HepG2 (cell line): ENCODE results near the gene PYGO2. TPM values are rescaled to one million over a fixed set of nuclear protein-coding genes. Genes with fewer than 3 reads are reported as not detected.

Source experiments
- ARHGAP35 ChIP-seq: sonication (generic); formaldehyde crosslinking; IDR thresholded peaks from 2 replicates; pipeline ENCODE4 v1.9.0; 2022; ENCODE audit warnings: mild to moderate bottlenecking, inconsistent platforms, moderate library complexity, missing genetic modification reagents, borderline replicate concordance
- CERS6 ChIP-seq: sonication (generic); formaldehyde crosslinking; IDR thresholded peaks from 2 replicates; pipeline ENCODE4 v1.5.0; 2020; ENCODE audit warnings: missing genetic modification reagents
- ELK4 ChIP-seq: sonication (generic); formaldehyde crosslinking; IDR thresholded peaks from 2 replicates; pipeline ENCODE4 v1.9.0; 2021; ENCODE audit warnings: missing genetic modification reagents, borderline replicate concordance
- FOXK2 ChIP-seq: fragments of 450-650 bp; IDR thresholded peaks from 2 replicates; pipeline ENCODE4 v1.6.1; 2016
- MIER2 ChIP-seq: IDR thresholded peaks from 2 replicates; pipeline ENCODE4 v1.6.1; 2016; ENCODE audit warnings: missing biosample characterization, missing genetic modification reagents
- MYPOP ChIP-seq: sonication (generic); formaldehyde crosslinking; IDR thresholded peaks from 2 replicates; pipeline ENCODE4 v1.8.1; 2023; ENCODE audit warnings: mild to moderate bottlenecking, moderate library complexity, missing genetic modification reagents
- NFE2L1 ChIP-seq: sonication (generic); formaldehyde crosslinking; IDR thresholded peaks from 2 replicates; pipeline ENCODE4 v1.4.0; 2020; ENCODE audit warnings: missing genetic modification reagents, mild to moderate bottlenecking, borderline replicate concordance
- NFIB ChIP-seq: sonication (generic); formaldehyde crosslinking; IDR thresholded peaks from 2 replicates; pipeline ENCODE4 v1.9.0; 2021; ENCODE audit warnings: missing genetic modification reagents, mild to moderate bottlenecking, borderline replicate concordance
- NONO ChIP-seq, 2 experiments: fragments of 450-650 bp in 1 of 2; sonication (generic) in 1 of 2; formaldehyde crosslinking in 1 of 2; IDR thresholded peaks in 1 of 2; conservative IDR thresholded peaks in 1 of 2; 2 replicates each; pipeline versions ENCODE4 v1.6.1 to v1.8.0; 2017 to 2022; ENCODE audit warnings: mild to moderate bottlenecking in 1 of 2, missing genetic modification reagents in 1 of 2, moderate library complexity in 1 of 2
- POLR2A ChIP-seq, 2 experiments: IDR thresholded peaks; 2 replicates each; pipeline ENCODE4 v1.6.1; 2011; ENCODE audit warnings: low read depth in 2 of 2, low read length in 2 of 2, mild to moderate bottlenecking in 1 of 2, moderate library complexity in 1 of 2; ENCODE audit not compliant: insufficient read depth in 1 of 2
- POLR2G ChIP-seq: fragments of 200-400 bp; formaldehyde crosslinking; IDR thresholded peaks from 2 replicates; pipeline ENCODE4 v1.6.1; 2018; ENCODE audit warnings: mild to moderate bottlenecking, low read depth, low read length, moderate library complexity
- PTBP1 ChIP-seq: fragments of 200-400 bp; formaldehyde crosslinking; IDR thresholded peaks from 2 replicates; pipeline ENCODE4 v1.6.1; 2018; ENCODE audit warnings: low read length, low read depth; ENCODE audit not compliant: poor library complexity, severe bottlenecking
- REXO4 ChIP-seq: sonication (generic); formaldehyde crosslinking; IDR thresholded peaks from 2 replicates; pipeline ENCODE4 v1.8.0; 2022; ENCODE audit warnings: missing genetic modification reagents, mild to moderate bottlenecking, borderline replicate concordance
- SETDB1 ChIP-seq: sonication (generic); formaldehyde crosslinking; IDR thresholded peaks from 2 replicates; pipeline ENCODE4 v1.5.1; 2020; ENCODE audit warnings: missing genetic modification reagents, mild to moderate bottlenecking, borderline replicate concordance
- SIX4 ChIP-seq: sonication (generic); formaldehyde crosslinking; IDR thresholded peaks from 2 replicates; pipeline ENCODE4 v1.4.0; 2020; ENCODE audit warnings: missing genetic modification reagents
- SUZ12 ChIP-seq: fragments of 150-350 bp; IDR thresholded peaks from 2 replicates; pipeline ENCODE4 v1.6.1; 2014; ENCODE audit warnings: low read depth, low read length
- USF2 ChIP-seq, 2 experiments: sonication (generic) in 1 of 2; formaldehyde crosslinking in 1 of 2; IDR thresholded peaks; 2 replicates each; pipeline versions ENCODE4 v1.5.1 to v1.6.1; 2011 to 2020; ENCODE audit warnings: borderline replicate concordance in 1 of 2, low read depth in 1 of 2, low read length in 1 of 2, mild to moderate bottlenecking in 1 of 2, missing genetic modification reagents in 1 of 2, moderate library complexity in 1 of 2
- ZBTB1 ChIP-seq: sonication (generic); formaldehyde crosslinking; IDR thresholded peaks from 2 replicates; pipeline ENCODE4 v1.4.0; 2020; ENCODE audit warnings: missing genetic modification reagents, borderline replicate concordance
- ZBTB42 ChIP-seq: sonication (generic); formaldehyde crosslinking; IDR thresholded peaks from 2 replicates; pipeline ENCODE4 v1.5.0; 2020; ENCODE audit warnings: mild to moderate bottlenecking, missing genetic modification reagents
- ZMYM2 ChIP-seq: sonication (generic); formaldehyde crosslinking; IDR thresholded peaks from 2 replicates; pipeline ENCODE4 v1.8.0; 2022; ENCODE audit warnings: mild to moderate bottlenecking, missing genetic modification reagents
- ZNF256 ChIP-seq: sonication (generic); formaldehyde crosslinking; conservative IDR thresholded peaks from 2 replicates; pipeline ENCODE4 v1.4.0; 2020; ENCODE audit warnings: missing genetic modification reagents
- ZNF737 ChIP-seq: sonication (generic); formaldehyde crosslinking; IDR thresholded peaks from 2 replicates; pipeline ENCODE4 v1.5.0; 2020; ENCODE audit warnings: missing genetic modification reagents, mild to moderate bottlenecking, borderline replicate concordance
- ZNF841 ChIP-seq: sonication (generic); formaldehyde crosslinking; IDR thresholded peaks from 2 replicates; pipeline ENCODE4 v1.8.1; 2023; ENCODE audit warnings: missing genetic modification reagents, borderline replicate concordance
- ZNF850 ChIP-seq: sonication (generic); formaldehyde crosslinking; conservative IDR thresholded peaks from 2 replicates; pipeline ENCODE4 v1.9.0; 2021; ENCODE audit warnings: mild to moderate bottlenecking, missing genetic modification reagents
- ZNF879 ChIP-seq: sonication (generic); formaldehyde crosslinking; IDR thresholded peaks from 2 replicates; pipeline ENCODE4 v1.8.1; 2023; ENCODE audit warnings: missing genetic modification reagents
- polyA plus RNA-seq, 8 experiments: library from polyadenylated mRNA; depleted of rRNA in 3 of 8; stranded (reverse) in 7 of 8; unstranded in 1 of 8; fragments of >200 nt; fragmentation: Illumina TruSeq in 4 of 8; extraction: Trizol in 4 of 8; gene quantifications; 2 replicates each; pipeline versions ENCODE4 v1.2.1 to v1.2.3, GENCODE V29; 2011 to 2016; ENCODE audit warnings: low read depth in 4 of 8, missing spikeins in 1 of 8, mixed read lengths in 1 of 8; ENCODE audit not compliant: insufficient read depth in 1 of 8
- total RNA-seq, 5 experiments: library from RNA; depleted of rRNA; stranded (reverse); fragments of >200 nt; fragmentation: Illumina TruSeq; extraction: Trizol; gene quantifications; 2 replicates each; pipeline ENCODE4 v1.2.3, GENCODE V29; 2016; ENCODE audit warnings: low read depth in 1 of 5

The PYGO2 gene
- total and polyA plus RNA-seq, 2 of the 13 experiments (the other 11 are each of a cell fraction or from before 2014, with no cell fraction given), result 20.3 to 21.8 TPM

DNA sequence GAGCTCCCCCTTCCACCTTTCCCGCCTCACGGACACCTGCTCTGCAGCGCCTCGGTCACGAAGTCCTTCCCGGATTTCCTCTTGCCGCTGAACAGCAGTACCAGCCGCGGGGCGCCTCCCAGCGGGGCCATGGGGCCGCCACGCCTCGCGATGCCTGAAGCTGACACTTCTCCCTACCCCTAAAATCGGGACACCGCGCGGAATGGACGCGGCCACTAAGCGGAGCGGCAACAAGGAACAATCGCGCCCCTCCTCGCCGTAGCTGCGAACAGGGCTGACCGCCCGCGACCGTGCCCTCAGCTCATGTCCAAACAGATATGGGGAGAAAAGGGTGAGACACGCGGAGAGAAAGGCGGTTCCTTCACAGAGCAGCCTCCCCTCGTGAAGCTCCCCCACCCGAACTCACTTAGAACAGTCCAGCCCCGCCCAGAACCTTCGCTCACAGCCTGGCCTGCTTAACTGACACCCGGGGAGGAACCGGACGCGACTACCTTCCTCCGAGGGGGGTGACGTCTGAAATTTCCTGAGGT lies 25.0 kb downstream of the PYGO2 start, which contains the start of gene PMVK (continued):
- TF ChIP-seq SUZ12, result no peak
- TF ChIP-seq USF2 (IDR thresholded peaks at IDR 0.05; ENCODE audit: low read depth, low read length), result no peak
- TF ChIP-seq USF2 (CRISPR knock-in tag; IDR thresholded peaks at IDR 0.05; ENCODE audit: borderline replicate concordance), result peak; percentile 73
- peak; percentile 86 for TF ChIP-seq MIER2 (CRISPR knock-in tag)
- peak; percentile 38 for TF ChIP-seq PTBP1
- peak; percentile 72; the same call in 1 of the 2 replicates for TF ChIP-seq SIX4 (CRISPR knock-in tag)
- TF ChIP-seq CERS6 (CRISPR knock-in tag), result peak; percentile 92
- peak; percentile 95 for TF ChIP-seq ZNF841 (CRISPR knock-in tag)
- TF ChIP-seq ZBTB1 (CRISPR knock-in tag), result no peak; the same call in 1 of the 2 replicates
- no peak for TF ChIP-seq REXO4 (CRISPR knock-in tag)
- peak; percentile 86; the same call in 1 of the 2 replicates for TF ChIP-seq NFE2L1 (CRISPR knock-in tag)
- peak; percentile 67 to 77 for TF ChIP-seq POLR2A (IDR thresholded peaks at IDR 0.05; ENCODE audit: insufficient read depth in 1 of 2, low read depth in 2 of 2, low read length in 2 of 2)
- TF ChIP-seq ELK4 (CRISPR knock-in tag), result no peak; the same call in 1 of the 2 replicates
- peak; percentile 83 for TF ChIP-seq POLR2G
- TF ChIP-seq ZNF879 (CRISPR knock-in tag), result peak; percentile 100
- TF ChIP-seq NONO (IDR thresholded peaks at IDR 0.05), result no peak
- TF ChIP-seq NONO (CRISPR knock-in tag; conservative IDR thresholded peaks at IDR 0.05), result peak; percentile 85
- no peak; the same call in 1 of the 2 replicates for TF ChIP-seq ZNF737 (CRISPR knock-in tag)
- peak; percentile 98 for TF ChIP-seq ARHGAP35 (CRISPR knock-in tag)
- TF ChIP-seq MYPOP (CRISPR knock-in tag), result peak; percentile 88
- TF ChIP-seq ZNF850, result no peak
- peak; percentile 85; the same call in 1 of the 2 replicates for TF ChIP-seq ZBTB42
- TF ChIP-seq ZMYM2 (CRISPR knock-in tag), result peak; percentile 93
- peak; percentile 91; the same call in 1 of the 2 replicates for TF ChIP-seq SETDB1 (CRISPR knock-in tag)
- TF ChIP-seq FOXK2, result peak; percentile 97
- TF ChIP-seq NFIB (CRISPR knock-in tag), result 0 out of 2 replicates have a peak, but pooled peaks have one; percentile 85
- peak; percentile 97 for TF ChIP-seq ZNF256 (CRISPR knock-in tag)
